Tibial nerve (tissue), 4 donors: Measurements from ENCODE around the gene HOXB2.

ENCODE experiments used
- EP300 ChIP-seq, 2 donors: sonication (generic); formaldehyde crosslinking; IDR thresholded peaks; one replicate each; pipeline ENCODE4 v1.6.1; 2017; ENCODE audit warnings: antibody characterized with exemption in 2 of 2, mild to moderate bottlenecking in 1 of 2
- TF ChIP-seq, protein P1 (sequence below), 5 experiments: fragments of 200-600 bp in 3 of 5; fragments of 450-650 bp in 2 of 5; sonication (generic) in 3 of 5; IDR thresholded peaks; one replicate each; pipeline ENCODE4 v1.5.1; 2016 to 2019; ENCODE audit warnings: antibody characterized with exemption in 5 of 5, mild to moderate bottlenecking in 3 of 5, moderate library complexity in 2 of 5

DNA sequence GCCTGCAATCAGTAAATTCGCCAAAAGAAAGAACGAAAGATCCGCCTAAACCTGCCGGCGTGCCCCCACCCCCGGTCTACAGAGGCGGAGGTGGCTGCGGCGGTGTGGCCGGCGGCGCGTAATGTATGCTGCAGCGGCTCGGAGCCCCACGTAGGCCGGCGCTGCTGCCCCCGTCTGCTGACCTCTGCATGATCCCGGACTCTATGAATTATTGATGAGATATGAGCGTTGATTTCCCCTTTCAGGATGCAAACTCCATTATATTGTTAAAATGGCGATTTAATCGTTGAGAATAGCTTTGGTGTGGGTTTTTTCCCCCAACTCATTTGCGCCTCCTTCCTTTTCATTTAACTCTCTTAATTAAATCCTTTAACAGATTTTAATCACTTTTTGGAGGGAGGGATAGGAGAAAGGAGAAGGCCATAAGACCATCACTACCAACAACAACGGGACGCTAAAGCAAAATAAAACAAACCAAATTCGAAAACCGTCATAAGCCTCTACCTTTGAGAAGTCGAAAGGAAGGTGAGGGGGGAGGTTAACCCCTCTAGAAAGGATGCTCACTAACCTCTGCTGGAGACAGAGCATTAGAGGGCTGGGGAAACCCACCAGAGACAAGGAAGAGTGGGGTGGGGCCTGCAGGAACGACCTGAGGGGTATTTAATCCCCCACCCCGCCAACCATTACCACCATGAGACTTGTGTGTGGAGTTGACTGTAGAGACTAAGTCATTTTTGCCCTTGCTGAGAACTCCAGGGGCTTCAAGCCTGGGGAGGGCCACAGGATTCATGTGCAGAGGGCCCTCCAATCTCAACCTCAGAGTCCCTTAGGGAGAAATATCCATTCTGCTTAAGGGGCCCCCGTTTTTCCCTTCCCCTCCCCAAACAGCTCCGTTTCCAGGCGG lies 41.7 kb upstream of the HOXB2 start:
- TF ChIP-seq, protein P1, sequence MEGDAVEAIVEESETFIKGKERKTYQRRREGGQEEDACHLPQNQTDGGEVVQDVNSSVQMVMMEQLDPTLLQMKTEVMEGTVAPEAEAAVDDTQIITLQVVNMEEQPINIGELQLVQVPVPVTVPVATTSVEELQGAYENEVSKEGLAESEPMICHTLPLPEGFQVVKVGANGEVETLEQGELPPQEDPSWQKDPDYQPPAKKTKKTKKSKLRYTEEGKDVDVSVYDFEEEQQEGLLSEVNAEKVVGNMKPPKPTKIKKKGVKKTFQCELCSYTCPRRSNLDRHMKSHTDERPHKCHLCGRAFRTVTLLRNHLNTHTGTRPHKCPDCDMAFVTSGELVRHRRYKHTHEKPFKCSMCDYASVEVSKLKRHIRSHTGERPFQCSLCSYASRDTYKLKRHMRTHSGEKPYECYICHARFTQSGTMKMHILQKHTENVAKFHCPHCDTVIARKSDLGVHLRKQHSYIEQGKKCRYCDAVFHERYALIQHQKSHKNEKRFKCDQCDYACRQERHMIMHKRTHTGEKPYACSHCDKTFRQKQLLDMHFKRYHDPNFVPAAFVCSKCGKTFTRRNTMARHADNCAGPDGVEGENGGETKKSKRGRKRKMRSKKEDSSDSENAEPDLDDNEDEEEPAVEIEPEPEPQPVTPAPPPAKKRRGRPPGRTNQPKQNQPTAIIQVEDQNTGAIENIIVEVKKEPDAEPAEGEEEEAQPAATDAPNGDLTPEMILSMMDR (IDR thresholded peaks at IDR 0.05) = no peak
- TF ChIP-seq EP300 (IDR thresholded peaks at IDR 0.05) = no peak
